Measurements from ENCODE around the gene PUS1.
"Not testable (repeated sequence)": the region's sequence is repeated elsewhere in the genome, so short reads cannot be mapped to it uniquely, and the experiment has no call there.

The PUS1 gene

GRCh38 chr12:131963381-131963780 is 34.3 kb downstream of the PUS1 start:
- DNase-seq: no peak

GRCh38 chr12:131965073-131965472 is 36.0 kb downstream of the PUS1 start:
- no peak for DNase-seq

DNA sequence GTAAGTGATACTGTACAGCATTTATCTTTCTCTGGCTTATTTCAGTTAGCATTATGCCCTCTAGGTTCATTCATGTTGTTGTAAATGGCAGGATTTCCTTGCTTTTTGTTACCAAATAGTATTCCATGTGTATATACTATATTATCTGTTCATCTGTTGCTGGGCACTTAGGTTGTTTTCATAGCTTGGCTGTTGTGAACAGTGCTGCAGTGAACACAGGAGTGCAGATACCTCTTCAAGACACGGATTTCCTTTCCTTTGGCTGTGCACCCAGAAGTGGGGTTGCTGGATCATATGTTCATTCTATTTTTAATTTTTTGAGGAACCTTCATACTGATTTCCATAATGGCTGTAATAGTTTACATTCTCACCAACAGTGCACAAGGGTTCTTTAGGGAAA is 42.1 kb downstream of the PUS1 start:
- DNase-seq: no peak

- no peak for DNase-seq
Measured at GRCh38 chr12:131975228-131975627, 46.2 kb downstream of the PUS1 start.

GRCh38 chr12:131979606-131980005 is 50.5 kb downstream of the PUS1 start:
- DNase-seq: no peak

- no peak for DNase-seq
Measured at GRCh38 chr12:131980263-131980662, 51.2 kb downstream of the PUS1 start.

DNA sequence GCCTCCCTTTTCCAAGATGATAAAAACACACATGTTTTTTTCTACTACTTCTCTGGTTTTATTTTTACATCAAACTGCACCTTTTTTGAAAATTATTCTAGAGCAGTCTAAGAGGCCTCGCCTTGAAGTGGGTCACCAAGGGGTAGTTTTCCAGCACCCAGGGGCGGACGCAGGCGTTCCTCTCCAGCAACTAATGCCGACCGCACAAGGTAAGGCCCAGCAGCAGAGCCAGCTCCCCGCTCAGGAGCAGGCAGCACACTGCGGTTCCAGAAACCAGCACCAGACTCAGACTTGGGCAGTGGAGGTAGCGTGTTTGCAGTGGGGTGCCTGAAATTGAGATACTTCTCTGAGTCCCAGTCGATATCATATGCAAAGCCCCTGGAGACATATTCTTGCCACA is 52.3 kb downstream of the PUS1 start:
- no peak for DNase-seq

DNA sequence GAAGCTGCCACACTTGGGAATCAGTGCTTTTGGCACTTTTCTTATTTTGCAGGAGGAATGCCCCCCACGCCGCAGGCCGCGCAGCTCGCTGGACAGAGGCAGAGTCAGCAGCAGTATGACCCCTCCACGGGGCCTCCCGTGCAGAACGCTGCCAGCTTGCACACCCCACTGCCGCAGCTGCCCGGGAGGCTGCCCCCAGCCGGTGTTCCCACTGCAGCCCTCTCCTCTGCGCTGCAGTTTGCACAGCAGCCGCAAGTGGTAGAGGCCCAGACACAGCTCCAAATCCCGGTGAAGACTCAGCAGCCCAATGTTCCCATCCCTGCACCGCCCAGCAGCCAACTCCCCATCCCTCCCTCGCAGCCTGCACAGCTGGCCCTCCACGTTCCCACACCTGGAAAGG is 53.0 kb downstream of the PUS1 start:
- DNase-seq: no peak

DNA sequence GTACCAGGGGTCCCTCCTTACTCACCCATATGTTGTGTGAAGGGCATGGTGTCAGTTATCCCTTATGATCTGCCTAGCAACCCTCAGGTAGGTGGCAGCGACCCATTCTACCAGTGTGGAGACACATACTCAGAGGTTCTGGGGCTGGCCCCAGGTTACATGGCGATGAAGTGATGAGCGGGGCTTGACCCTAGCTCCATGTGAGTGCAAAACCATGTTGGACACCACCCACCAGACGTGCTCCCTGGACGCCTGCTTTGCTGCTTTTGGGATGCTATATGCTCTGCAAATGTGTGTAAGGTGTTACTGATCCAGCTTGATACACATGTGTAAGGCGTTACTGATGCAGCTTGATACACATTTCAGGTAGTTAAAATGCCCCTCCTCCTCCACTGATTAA is 54.0 kb downstream of the PUS1 start:
- no peak for DNase-seq

DNA sequence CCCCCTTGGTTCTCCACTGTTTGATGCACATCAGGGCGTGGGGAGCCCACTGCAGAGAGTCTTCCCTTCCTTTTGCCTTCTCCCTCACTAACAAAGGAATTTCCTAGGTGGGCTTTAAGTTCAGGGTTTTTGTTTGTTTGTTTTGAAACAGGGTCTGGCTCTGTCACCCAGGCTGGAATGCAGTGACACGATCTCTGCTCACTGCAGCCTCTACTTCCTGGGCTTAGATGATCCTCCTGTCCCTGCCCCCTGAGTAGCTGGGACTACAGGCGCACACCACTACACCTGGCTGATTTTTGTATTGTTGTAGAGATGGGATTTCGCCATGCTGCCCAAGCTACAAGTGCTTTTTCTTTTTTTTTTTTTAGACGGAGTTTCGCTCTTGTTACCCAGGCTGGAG is 54.5 kb downstream of the PUS1 start:
- DNase-seq: no peak

DNA sequence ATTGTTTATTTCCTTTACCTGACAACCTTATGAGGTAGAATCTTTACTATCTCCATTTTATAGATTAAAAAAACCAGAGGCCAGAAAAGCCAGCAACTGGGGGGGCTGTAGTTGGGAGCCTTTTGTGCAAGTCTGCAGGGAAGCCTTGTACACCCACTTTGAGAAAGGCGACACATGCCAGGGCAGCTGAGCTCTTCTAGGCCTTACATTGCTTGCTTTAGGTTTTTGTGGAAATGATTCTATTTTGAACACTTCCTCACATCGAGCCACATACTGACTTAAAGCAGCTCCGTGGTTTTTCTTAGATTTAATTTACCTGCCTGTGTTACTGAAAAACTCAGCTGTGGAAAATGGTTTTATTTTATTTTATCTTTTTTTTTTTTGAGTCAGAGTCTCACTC is 55.3 kb downstream of the PUS1 start:
- no peak for DNase-seq

DNA sequence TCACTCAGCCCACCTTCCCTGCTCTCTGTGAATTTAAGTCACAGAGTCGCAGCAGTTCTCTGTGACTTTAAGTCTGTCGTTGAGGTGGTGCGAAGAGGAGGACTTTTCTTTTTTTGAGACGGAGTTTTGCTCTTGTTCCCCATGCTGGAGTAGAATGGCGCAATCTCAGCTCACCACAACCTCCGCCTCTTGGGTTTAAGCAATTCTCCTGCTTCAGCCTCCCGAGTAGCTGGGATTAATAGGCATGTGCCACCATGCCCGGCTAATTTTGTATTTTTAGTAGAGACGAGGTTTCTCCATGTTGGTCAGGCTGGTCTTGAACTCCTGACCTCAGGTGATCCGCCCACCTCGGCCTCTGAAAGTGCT is 56.4 kb downstream of the PUS1 start:
- not testable (repeated sequence) for DNase-seq

DNA sequence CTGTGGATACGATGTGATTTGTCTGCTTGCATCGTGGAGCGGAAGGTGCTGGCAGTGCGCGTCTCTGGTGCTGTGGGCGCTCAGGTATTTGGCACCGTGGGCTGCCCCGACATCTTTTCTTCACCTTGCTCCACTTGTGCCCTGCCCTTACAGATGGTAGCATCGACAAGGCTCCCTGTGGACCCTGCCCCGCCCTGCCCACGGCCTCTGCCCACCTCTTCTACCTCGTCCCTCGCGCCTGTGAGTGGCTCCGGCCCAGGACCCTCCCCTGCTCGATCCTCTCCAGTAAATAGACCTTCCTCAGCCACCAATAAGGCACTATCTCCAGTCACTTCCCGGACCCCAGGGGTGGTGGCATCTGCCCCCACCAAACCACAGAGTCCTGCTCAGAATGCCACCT is 57.3 kb downstream of the PUS1 start:
- DNase-seq: no peak

DNA sequence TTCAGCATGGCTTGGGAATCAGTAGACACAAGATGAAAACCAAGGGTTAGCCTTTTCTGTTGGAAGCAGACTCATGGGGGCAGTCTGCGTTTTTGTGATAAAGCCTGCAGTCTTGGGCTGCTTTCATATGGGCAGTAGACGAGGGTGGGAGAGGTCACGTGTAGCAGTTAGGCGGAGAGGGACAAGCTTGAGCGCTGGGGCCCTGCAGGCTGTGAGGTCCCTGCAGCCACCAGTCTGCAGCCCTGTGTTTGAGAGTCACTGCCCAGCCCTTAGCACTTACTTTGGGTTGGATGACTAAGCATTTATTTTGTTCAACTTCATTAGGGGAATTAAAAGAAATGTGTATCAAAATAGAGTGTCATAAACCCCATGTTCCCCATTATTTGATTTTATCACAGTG is 57.8 kb downstream of the PUS1 start:
- no peak for DNase-seq

DNA sequence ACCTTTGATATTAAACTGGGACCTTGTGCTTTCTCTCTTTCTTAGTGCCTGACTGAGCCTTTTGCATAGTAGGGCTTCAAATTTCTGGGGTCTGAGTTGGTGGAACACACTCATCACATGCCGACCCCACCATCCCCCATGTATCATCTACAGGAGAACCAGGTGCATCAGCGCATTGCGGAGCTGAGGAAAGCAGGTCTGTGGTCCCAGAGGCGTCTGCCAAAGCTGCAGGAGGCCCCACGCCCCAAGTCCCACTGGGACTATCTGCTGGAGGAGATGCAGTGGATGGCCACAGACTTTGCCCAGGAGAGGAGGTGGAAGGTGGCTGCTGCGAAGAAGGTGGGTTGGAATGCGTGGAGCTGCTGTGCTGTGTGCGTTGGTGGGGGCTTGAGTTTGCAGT is 58.5 kb downstream of the PUS1 start:
- DNase-seq: no peak

GRCh38 chr12:131988054-131988796 is 59.1 kb downstream of the PUS1 start:
- DNase-seq: no peak

- no peak for DNase-seq
Measured at GRCh38 chr12:131989021-131989420, 59.9 kb downstream of the PUS1 start.

- DNase-seq: no peak
Measured at GRCh38 chr12:131990066-131990979, 61.2 kb downstream of the PUS1 start.

- DNase-seq: no peak
Measured at GRCh38 chr12:131990980-131991305, 61.9 kb downstream of the PUS1 start.

DNA sequence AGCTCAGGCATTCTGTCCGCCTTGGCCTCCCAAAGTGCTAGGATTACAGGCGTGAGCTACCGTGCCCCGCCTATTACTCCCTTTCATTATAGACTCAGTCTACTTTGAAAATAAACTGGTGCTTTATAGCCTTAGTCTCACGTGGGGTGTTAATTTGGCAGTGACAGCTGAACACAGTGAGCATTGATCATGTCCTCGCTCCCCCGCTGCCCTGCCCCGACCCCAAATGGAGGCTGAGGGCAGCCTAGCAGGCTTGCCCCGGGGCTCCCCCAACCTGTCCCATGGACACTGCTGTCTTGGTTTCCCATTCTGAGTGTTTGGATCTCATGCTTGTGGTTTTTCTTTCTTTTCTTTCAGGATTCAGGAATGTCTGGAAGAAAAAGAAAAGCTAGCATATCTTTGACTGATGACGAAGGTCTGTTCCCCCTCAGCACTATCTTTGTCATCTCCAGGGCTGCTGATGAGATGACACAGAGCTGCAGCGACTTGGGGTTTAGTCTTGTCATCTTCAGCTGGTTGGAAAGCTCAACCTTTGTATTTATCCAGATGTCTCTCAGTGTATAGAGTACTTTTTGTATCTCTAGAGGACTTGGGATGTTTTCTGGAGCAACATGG is 62.8 kb downstream of the PUS1 start:
- no peak for DNase-seq

- DNase-seq: no peak
Measured at GRCh38 chr12:131994589-131994988, 65.5 kb downstream of the PUS1 start.
